ENCODE results near the gene MSTO1.
"Not testable (repeated sequence)": the region's sequence is repeated elsewhere in the genome, so short reads cannot be mapped to it uniquely, and the experiment has no call there.

The MSTO1 gene

DNA sequence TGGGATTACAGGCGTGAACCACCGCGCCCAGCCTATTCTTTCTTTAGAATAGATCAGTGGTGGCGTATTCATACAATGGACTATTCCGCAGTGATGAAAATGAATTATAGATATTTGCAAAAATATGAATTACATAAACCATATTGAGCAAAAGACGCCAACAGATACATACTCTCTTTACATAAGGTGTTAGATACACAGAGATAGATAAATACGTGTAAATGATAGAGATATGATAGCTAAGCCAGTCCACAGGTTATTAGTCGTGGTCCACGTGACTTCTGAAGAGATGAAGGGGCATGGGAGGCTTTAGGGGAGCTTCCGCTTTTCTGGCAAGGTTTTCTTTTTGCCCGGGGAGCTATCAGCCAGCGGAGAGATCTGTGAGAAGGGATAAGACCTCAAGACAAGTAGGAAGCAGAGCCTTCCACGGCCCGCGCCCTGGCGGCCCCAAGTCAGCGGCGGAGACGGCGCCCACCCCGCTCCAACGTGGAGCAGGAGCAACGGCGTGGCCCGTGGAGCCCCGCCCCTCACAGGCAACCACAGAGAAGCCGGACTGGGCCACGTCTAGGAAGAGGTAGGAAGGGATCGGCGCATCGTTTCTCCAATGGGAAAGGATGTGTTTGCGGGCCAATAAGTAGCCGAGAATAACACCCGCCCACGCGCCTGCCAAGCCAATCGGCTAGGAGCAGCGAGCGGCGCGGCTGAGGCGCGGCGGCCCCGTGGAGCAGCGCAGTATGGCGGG lies at the start of gene MSTO1:
Gene MSTO1, plus strand, starts transcription at position 704 of the 742 bp plus-strand sequence. Its CDS starts 31 bp downstream, at position 735.
- H3K4me1 ChIP-seq (ENCODE audit: control insufficient read depth in 2 of 2, insufficient read depth in 2 of 2, low read length in 2 of 2) = peaks cover 0 to 3% of the 10 kb centered on the region in 2 donors
- peak within 1 kb of the TSS; percentile 77 to 93 for H3K4me3 ChIP-seq (ENCODE audit: low read length in 2 of 2)
- peaks cover 3 to 5% of the 10 kb centered on the region in 2 donors for H3K36me3 ChIP-seq (ENCODE audit: control insufficient read depth in 2 of 2, insufficient read depth in 2 of 2, low read length in 2 of 2)
- peak within 1 kb of the TSS; percentile 74 to 75 for H3K9ac ChIP-seq (ENCODE audit: low read depth in 1 of 2, low read length in 2 of 2)
- no peaks in the 10 kb centered on the region for H3K9me3 ChIP-seq (ENCODE audit: control insufficient read depth in 2 of 2, low read length in 2 of 2)
- H3K27me3 ChIP-seq (ENCODE audit: control insufficient read depth in 2 of 2, insufficient read depth in 2 of 2, low read length in 2 of 2) = no peaks in the 10 kb centered on the region
- H3K27ac ChIP-seq (ENCODE audit: low read depth in 2 of 2, low read length in 2 of 2) = peak within 1 kb of the TSS; percentile 52 to 74

DNA sequence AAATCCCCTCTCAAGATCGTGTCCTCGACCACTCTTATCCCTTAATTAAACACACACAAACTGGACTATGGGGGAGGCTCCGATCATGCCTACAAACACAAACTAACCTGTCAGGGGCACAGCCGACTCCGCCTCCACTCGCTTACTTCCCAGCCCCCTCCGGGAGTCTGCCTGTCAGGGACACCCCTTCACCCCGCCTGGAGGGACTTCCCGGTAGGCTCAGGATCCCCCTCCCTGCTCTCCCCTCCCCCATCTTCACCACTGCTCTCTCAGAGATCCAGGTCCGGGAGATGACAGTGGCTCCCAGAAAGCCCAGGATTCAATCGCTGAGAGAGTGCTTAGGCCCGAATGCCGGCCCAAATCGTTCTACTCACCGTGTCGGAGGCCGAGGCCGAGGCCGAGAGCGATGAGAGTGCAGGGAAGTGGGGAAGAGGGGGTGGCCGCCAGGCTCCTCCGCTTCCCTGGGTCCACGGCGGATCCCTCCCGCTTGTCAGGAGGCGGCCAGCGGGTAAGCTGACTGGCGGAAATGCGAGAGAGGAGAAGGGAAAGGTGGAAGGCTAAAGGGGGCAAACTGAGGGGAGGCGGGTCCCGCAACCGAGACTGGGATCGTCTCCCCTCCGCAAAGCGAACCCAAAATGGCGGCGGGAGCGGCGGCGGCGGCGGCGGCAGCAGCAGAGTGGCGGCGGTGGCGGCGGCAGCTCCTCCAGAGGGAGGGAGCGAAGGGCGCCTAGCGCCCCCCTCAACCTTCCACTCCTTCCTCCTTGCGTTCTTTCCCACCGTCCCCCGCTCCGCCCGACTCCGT lies 48.0 kb upstream of the MSTO1 start:
- H3K27me3 ChIP-seq (ENCODE audit: control insufficient read depth in 2 of 2, insufficient read depth in 2 of 2, low read length in 2 of 2); H3K36me3 ChIP-seq (ENCODE audit: control insufficient read depth in 2 of 2, insufficient read depth in 2 of 2, low read length in 2 of 2); H3K9me3 ChIP-seq (ENCODE audit: control insufficient read depth in 2 of 2, low read length in 2 of 2): not testable (repeated sequence)
- Histone ChIP-seq H3K4me1 (ENCODE audit: control insufficient read depth in 2 of 2, insufficient read depth in 2 of 2, low read length in 2 of 2) (peaks cover 7 to 10% of the 10 kb centered on the region in 2 donors), H3K9ac (ENCODE audit: low read depth in 1 of 2, low read length in 2 of 2) (peak overlapping the region; percentile 81 to 92), H3K27ac (ENCODE audit: low read depth in 2 of 2, low read length in 2 of 2) (peak overlapping the region; percentile 99), H3K4me3 (ENCODE audit: low read length in 2 of 2) (peak overlapping the region; percentile 86 to 100)

DNA sequence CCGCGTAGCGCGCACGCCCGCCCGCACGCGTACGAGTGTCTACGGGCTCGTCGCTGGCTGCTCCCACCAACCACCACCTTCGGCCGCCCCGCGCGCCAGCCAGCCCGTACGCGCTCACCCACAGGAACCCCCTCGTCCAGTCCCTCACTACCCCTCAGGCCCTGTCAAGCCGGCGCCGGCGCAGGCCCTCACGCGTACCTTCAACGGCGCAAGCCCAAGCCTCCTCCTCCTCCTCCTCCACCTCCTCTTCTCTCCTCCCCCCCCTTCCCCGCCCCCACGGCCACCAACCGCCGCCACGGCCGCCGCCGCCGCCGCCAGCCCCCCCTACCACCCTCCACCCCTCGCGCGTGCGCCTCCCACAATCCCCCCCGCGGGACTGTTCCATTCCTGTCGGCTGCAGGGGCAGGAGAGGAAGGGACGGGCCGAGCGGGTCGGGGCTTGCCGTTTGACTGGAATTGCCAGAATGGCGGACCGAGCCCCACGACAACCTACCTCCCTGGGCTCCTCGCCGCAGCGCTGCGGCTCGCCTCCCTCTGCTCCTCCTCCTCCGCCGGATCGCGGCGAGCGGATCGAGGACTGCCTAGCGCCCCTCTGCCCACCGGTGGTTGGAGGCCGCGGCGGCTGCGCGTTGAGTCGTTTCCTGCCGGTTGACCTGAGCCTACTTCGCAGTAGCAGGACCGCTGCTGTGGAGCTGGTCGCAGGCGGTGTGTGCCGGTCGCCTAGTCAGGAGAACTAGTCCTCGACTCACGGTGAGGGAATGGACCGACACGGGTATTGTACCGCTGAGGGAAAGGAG lies 47.2 kb upstream of the MSTO1 start, which contains the start of gene ASH1L:
Gene ASH1L, minus strand, starts transcription at position 223 of the 796 bp plus-strand sequence. CDS start 41,284 bp downstream, outside the sequence.
- Histone ChIP-seq H3K27me3 (ENCODE audit: control insufficient read depth in 2 of 2, insufficient read depth in 2 of 2, low read length in 2 of 2) (no peaks in the 10 kb centered on the region), H3K4me3 (ENCODE audit: low read length in 2 of 2) (peak within 1 kb of the TSS; percentile 91 to 100), H3K27ac (ENCODE audit: low read depth in 2 of 2, low read length in 2 of 2) (peak within 1 kb of the TSS; percentile 99), H3K9me3 (ENCODE audit: control insufficient read depth in 2 of 2, low read length in 2 of 2) (no peaks in the 10 kb centered on the region), H3K36me3 (ENCODE audit: control insufficient read depth in 2 of 2, insufficient read depth in 2 of 2, low read length in 2 of 2) (no peaks in the 10 kb centered on the region), H3K9ac (ENCODE audit: low read depth in 1 of 2, low read length in 2 of 2) (peak within 1 kb of the TSS; percentile 92 to 97), H3K4me1 (ENCODE audit: control insufficient read depth in 2 of 2, insufficient read depth in 2 of 2, low read length in 2 of 2) (peaks cover 7 to 10% of the 10 kb centered on the region in 2 donors)

DNA sequence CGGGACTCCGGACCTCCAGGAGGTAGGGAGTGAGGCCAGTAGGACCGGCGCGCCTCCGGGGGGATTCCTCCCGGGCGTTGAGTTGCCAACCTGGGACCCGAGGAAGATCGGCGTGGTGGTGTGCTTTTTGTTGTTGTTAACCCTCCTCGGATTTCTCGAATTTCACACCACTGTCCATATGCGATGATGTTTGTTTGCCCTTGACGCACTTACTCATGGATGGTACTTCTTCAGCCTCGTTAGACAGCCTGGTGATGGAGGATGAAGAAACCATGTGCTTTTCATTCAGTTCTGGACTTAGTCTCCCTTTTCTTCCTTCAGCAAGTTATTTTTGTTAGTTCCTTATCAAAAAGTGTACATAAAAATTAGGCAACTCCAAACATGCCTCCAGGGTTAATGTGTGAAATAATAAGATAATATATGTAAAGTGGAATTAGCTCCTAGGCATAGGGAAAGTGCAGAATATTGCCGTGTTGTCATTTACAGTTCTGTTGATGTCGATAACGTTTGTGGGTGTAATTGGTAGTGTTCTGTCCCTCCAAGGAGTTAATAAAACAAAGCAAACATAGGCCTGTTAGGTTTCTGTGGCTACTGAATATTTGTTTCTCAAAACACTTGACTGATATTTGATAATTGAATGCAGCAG lies 46.5 kb upstream of the MSTO1 start:
- H3K27me3 ChIP-seq (ENCODE audit: control insufficient read depth in 2 of 2, insufficient read depth in 2 of 2, low read length in 2 of 2); H3K36me3 ChIP-seq (ENCODE audit: control insufficient read depth in 2 of 2, insufficient read depth in 2 of 2, low read length in 2 of 2); H3K9me3 ChIP-seq (ENCODE audit: control insufficient read depth in 2 of 2, low read length in 2 of 2): not testable (repeated sequence)
- H3K27ac ChIP-seq (ENCODE audit: low read depth in 2 of 2, low read length in 2 of 2) = peak overlapping the region; percentile 99
- peak overlapping the region; percentile 92 to 97 for H3K9ac ChIP-seq (ENCODE audit: low read depth in 1 of 2, low read length in 2 of 2)
- peaks cover 7 to 10% of the 10 kb centered on the region in 2 donors for H3K4me1 ChIP-seq (ENCODE audit: control insufficient read depth in 2 of 2, insufficient read depth in 2 of 2, low read length in 2 of 2)
- H3K4me3 ChIP-seq (ENCODE audit: low read length in 2 of 2) = peak overlapping the region; percentile 91 to 100

DNA sequence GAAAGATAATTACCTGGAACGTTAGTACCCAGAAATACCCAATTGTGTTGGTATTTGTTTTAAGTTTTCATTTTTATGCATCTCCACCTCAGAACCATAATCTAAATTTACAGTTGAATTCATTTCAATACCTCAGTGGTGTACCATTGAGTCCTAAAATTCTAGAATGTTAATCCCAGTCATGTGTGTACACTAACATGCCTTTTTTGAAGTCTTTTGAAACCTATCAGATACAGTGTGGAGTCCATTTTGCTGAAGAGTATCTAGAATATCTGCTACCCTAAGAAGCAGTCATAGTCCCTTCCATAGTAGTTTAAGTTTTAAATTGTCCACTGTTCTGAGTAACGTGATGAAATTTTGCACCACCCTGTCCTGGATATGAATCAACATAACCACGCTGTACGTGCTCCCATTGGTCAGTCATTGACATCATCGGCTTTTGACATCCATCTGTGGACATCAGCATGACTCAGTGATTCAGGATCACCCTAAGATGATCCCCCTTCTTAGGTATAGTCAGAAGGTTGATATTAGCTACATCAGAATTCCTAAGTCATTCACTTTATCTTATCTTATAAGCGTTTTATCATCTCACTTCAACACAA lies 39.9 kb upstream of the MSTO1 start:
- H3K27me3 ChIP-seq (ENCODE audit: control insufficient read depth in 2 of 2, insufficient read depth in 2 of 2, low read length in 2 of 2) = no peaks in the 10 kb centered on the region
- peaks cover 0 to under 1% of the 10 kb centered on the region in 2 donors for H3K4me1 ChIP-seq (ENCODE audit: control insufficient read depth in 2 of 2, insufficient read depth in 2 of 2, low read length in 2 of 2)
- H3K9ac ChIP-seq (ENCODE audit: low read depth in 1 of 2, low read length in 2 of 2) = no peak overlapping the region
- peaks cover 3 to 4% of the 10 kb centered on the region in 2 donors for H3K36me3 ChIP-seq (ENCODE audit: control insufficient read depth in 2 of 2, insufficient read depth in 2 of 2, low read length in 2 of 2)
- no peaks in the 10 kb centered on the region for H3K9me3 ChIP-seq (ENCODE audit: control insufficient read depth in 2 of 2, low read length in 2 of 2)
- H3K27ac ChIP-seq (ENCODE audit: low read depth in 2 of 2, low read length in 2 of 2) = no peak overlapping the region
- H3K4me3 ChIP-seq (ENCODE audit: low read length in 2 of 2) = no peak overlapping the region

DNA sequence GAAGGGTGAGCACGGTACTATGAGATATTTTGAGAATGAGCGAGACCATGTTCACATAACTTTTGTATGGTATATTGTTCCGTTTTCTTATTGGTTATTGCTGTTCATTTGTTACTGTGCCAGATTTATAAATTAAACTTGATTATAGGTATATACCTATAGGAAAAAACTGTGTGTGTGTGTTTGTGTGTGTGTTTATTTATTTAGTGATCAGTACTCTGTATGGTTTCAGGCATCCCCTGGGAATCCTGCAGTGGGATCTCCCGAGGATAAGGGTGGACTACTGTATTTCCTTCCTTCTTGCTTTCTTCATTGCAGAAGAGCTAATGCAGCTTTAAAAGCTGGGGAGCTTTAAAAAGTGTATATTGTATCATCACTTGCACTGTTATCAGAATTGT lies 39.4 kb upstream of the MSTO1 start:
- H3K36me3 ChIP-seq (ENCODE audit: control insufficient read depth in 2 of 2, insufficient read depth in 2 of 2, low read length in 2 of 2) = peaks cover 3 to 4% of the 10 kb centered on the region in 2 donors
- no peak overlapping the region for H3K4me3 ChIP-seq (ENCODE audit: low read length in 2 of 2)
- H3K9me3 ChIP-seq (ENCODE audit: control insufficient read depth in 2 of 2, low read length in 2 of 2) = no peaks in the 10 kb centered on the region
- no peaks in the 10 kb centered on the region for H3K27me3 ChIP-seq (ENCODE audit: control insufficient read depth in 2 of 2, insufficient read depth in 2 of 2, low read length in 2 of 2)
- H3K9ac ChIP-seq (ENCODE audit: low read depth in 1 of 2, low read length in 2 of 2) = no peak overlapping the region
- H3K4me1 ChIP-seq (ENCODE audit: control insufficient read depth in 2 of 2, insufficient read depth in 2 of 2, low read length in 2 of 2) = no peaks in the 10 kb centered on the region
- H3K27ac ChIP-seq (ENCODE audit: low read depth in 2 of 2, low read length in 2 of 2) = no peak overlapping the region

DNA sequence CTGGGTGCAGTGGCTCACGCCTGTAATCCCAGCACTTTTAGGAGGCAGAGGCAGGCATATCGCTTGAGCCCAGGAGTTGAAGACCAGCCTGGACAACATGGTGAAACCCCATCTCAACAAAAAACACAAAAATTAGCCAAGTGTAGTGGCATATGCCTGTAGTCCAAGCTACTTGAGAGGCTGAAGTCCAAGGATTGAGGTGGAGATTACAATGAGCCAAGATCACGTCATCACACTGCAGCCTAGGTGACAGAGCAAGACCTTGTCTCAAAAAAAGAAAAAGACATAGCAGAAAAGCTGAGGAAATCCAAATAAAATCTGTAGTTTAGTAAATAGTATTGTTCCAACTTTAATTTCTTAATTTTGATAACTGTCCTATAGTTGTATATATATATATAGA lies 35.9 kb upstream of the MSTO1 start:
- H3K27me3 ChIP-seq (ENCODE audit: control insufficient read depth in 2 of 2, insufficient read depth in 2 of 2, low read length in 2 of 2) = no peaks in the 10 kb centered on the region
- H3K4me1 ChIP-seq (ENCODE audit: control insufficient read depth in 2 of 2, insufficient read depth in 2 of 2, low read length in 2 of 2) = no peaks in the 10 kb centered on the region
- no peak overlapping the region for H3K9ac ChIP-seq (ENCODE audit: low read depth in 1 of 2, low read length in 2 of 2)
- no peak overlapping the region for H3K4me3 ChIP-seq (ENCODE audit: low read length in 2 of 2)
- H3K9me3 ChIP-seq (ENCODE audit: control insufficient read depth in 2 of 2, low read length in 2 of 2) = no peaks in the 10 kb centered on the region
- H3K36me3 ChIP-seq (ENCODE audit: control insufficient read depth in 2 of 2, insufficient read depth in 2 of 2, low read length in 2 of 2) = peaks cover 3 to 4% of the 10 kb centered on the region in 2 donors
- H3K27ac ChIP-seq (ENCODE audit: low read depth in 2 of 2, low read length in 2 of 2) = no peak overlapping the region

DNA sequence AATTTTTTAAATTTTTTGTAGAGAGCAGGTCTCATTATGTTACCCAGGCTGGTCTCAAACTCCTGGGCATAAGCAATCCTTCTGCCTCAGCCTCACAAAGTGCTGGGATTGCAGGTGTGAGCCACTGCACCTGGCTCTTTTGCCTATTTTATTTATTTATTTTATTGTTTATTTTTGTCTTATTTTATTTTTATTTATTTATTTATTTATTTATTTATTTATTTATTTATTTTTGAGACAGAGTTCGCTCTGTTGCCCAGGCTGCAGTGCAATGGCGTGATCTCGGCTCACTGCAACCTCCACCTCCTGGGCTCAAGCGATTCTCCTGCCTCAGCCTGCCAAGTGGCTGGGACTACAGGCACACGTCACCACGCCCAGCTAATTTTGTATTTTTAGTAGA lies 34.4 kb upstream of the MSTO1 start:
- H3K9ac ChIP-seq (ENCODE audit: low read depth in 1 of 2, low read length in 2 of 2); H3K27ac ChIP-seq (ENCODE audit: low read depth in 2 of 2, low read length in 2 of 2); H3K27me3 ChIP-seq (ENCODE audit: control insufficient read depth in 2 of 2, insufficient read depth in 2 of 2, low read length in 2 of 2); H3K4me1 ChIP-seq (ENCODE audit: control insufficient read depth in 2 of 2, insufficient read depth in 2 of 2, low read length in 2 of 2); H3K36me3 ChIP-seq (ENCODE audit: control insufficient read depth in 2 of 2, insufficient read depth in 2 of 2, low read length in 2 of 2); H3K4me3 ChIP-seq (ENCODE audit: low read length in 2 of 2); H3K9me3 ChIP-seq (ENCODE audit: control insufficient read depth in 2 of 2, low read length in 2 of 2): not testable (repeated sequence)

DNA sequence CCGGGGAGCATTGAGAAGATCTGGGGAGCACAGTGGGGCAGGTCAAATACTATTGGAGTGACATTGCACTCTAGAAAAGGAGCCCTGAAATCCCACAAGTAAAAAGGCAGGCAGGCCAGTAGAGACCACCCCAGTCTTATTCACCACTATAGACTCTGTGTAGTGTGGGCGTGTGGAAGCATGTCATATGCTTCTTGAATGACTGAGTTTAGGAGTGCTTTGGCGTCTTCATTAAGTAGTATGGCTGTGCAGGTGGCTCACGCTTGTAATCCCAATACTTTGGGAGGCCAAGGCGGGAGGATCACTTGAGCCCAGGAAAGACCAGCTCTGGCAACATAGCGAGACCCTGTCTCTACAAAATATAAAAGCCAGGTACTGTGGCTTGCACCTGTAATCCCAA lies 26.2 kb upstream of the MSTO1 start:
- H3K9ac ChIP-seq (ENCODE audit: low read depth in 1 of 2, low read length in 2 of 2) = not testable (repeated sequence)

More for the DNA sequence above, 26.2 kb upstream of the MSTO1 start:
- not testable (repeated sequence) for H3K9me3 ChIP-seq (ENCODE audit: control insufficient read depth in 2 of 2, low read length in 2 of 2); H3K36me3 ChIP-seq (ENCODE audit: control insufficient read depth in 2 of 2, insufficient read depth in 2 of 2, low read length in 2 of 2); H3K4me3 ChIP-seq (ENCODE audit: low read length in 2 of 2); H3K27me3 ChIP-seq (ENCODE audit: control insufficient read depth in 2 of 2, insufficient read depth in 2 of 2, low read length in 2 of 2); H3K4me1 ChIP-seq (ENCODE audit: control insufficient read depth in 2 of 2, insufficient read depth in 2 of 2, low read length in 2 of 2); H3K27ac ChIP-seq (ENCODE audit: low read depth in 2 of 2, low read length in 2 of 2)

All from mucosa of rectum (tissue), 2 donors.